Osteoblast (primary cell): Measurements from ENCODE around the gene SFMBT2. TPM values are rescaled to one million over a fixed set of nuclear protein-coding genes. Genes with fewer than 3 reads are reported as not detected.

ENCODE experiments used
- DNase-seq: peaks from one replicate; pipeline ENCODE4 v3.0.0; 2011; ENCODE audit warnings: low spot score, mixed read lengths; ENCODE audit not compliant: insufficient read length; ENCODE audit errors: missing footprints
- H2AFZ ChIP-seq: 2 replicates; pipeline ENCODE4 v1.6.0; 2011; ENCODE audit warnings: mild to moderate bottlenecking, low read length
- H3K27ac ChIP-seq: 2 replicates; pipeline ENCODE4 v1.5.1; 2011; ENCODE audit warnings: mild to moderate bottlenecking, low read depth, low read length, moderate library complexity
- H3K27me3 ChIP-seq: 2 replicates; pipeline ENCODE4 v1.6.0; 2012; ENCODE audit warnings: mild to moderate bottlenecking, control low read depth, inconsistent platforms, low read length, moderate library complexity; ENCODE audit not compliant: insufficient read depth
- H3K36me3 ChIP-seq: 2 replicates; pipeline ENCODE4 v1.5.1; 2011; ENCODE audit warnings: mild to moderate bottlenecking, low read length, control low read depth, moderate library complexity; ENCODE audit not compliant: insufficient read depth
- H3K4me1 ChIP-seq: 2 replicates; pipeline ENCODE4 v1.5.1; 2011; ENCODE audit warnings: mild to moderate bottlenecking, low read length, control low read depth, moderate library complexity; ENCODE audit not compliant: insufficient read depth
- H3K4me2 ChIP-seq: 2 replicates; pipeline ENCODE4 v1.6.0; 2011; ENCODE audit warnings: mild to moderate bottlenecking, low read length; ENCODE audit not compliant: insufficient read depth
- H3K4me3 ChIP-seq: fragments of 200-600 bp; sonication (generic); 3 replicates; pipeline ENCODE4 v1.5.1; 2012; ENCODE audit warnings: mild to moderate bottlenecking, low read length, inconsistent platforms; ENCODE audit not compliant: insufficient read depth
- H3K79me2 ChIP-seq: 2 replicates; pipeline ENCODE4 v1.6.0; 2012; ENCODE audit warnings: mild to moderate bottlenecking, low read length, control low read depth, inconsistent platforms; ENCODE audit not compliant: insufficient read depth
- H3K9me3 ChIP-seq: 2 replicates; pipeline ENCODE4 v1.5.1; 2011; ENCODE audit warnings: low read depth, low read length, control low read depth
- H4K20me1 ChIP-seq: 2 replicates; pipeline ENCODE4 v1.6.0; 2012; ENCODE audit warnings: mild to moderate bottlenecking, low read length, control low read depth; ENCODE audit not compliant: insufficient read depth
- CTCF ChIP-seq: IDR thresholded peaks from 2 replicates; pipeline ENCODE4 v1.5.1; 2011; ENCODE audit warnings: mild to moderate bottlenecking, low read depth, low read length, moderate library complexity; ENCODE audit errors: extremely low read depth
- total RNA-seq: library from RNA; depleted of rRNA; stranded (reverse); fragments of >200 nt; gene quantifications from 2 replicates; pipeline ENCODE4 v1.2.3, GENCODE V29; 2012

SFMBT2 gene
- total RNA-seq, 1 donor: under 0.01 TPM

- Histone ChIP-seq H3K27me3 (peaks cover 42% of the 10 kb centered on the region), H3K4me3 (no peak overlapping the region), H3K27ac (no peak overlapping the region), H3K9me3 (no peaks in the 10 kb centered on the region), H3K79me2 (no peaks in the 10 kb centered on the region), H3K4me1 (no peaks in the 10 kb centered on the region), H3K4me2 (peak overlapping the region; percentile 67), H2AFZ (no peak overlapping the region), H3K36me3 (no peaks in the 10 kb centered on the region), H4K20me1 (no peaks in the 10 kb centered on the region)
- peak; percentile 78 for DNase-seq
- no peak for TF ChIP-seq CTCF
Observed at GRCh38 chr10:7409045-7409731, 1.6 kb downstream of the SFMBT2 start.

DNA sequence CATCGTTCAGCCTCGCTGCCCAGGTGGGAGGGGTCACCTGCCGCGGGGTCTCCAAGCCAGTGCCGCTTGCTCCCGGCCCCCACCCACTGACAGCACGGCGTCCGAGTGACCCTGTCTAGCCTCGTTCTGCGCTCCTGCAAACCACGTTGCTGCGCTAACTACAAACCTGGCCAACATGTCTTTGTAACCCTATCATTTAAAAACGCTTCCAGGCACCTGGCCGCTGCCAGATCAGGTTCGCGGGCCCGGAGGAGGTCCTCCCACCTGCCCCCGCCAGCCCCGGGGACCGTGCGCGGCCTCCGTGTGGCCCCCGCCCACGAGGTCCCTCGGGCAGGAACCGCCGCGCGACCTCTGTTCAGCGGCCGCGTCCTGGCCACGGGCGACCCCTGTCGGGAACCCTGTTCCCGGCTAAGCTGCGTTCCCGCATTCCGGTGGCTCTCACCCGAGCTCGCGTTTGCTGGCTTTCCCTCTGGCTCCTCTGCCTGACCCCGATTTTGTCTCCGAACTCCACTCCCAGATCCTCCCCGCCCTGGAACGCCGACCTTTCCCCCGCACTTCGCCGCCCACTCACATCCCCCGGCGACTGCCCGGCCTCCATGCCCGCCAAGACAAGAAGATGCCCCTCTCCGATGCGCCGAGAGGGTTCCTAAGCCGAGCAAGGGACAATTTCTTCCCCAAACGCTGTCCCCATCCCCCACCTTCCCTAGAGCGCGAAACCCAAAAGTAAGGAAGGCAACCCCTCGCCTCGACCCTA lies 2.4 kb downstream of the SFMBT2 start:
- no peak for TF ChIP-seq CTCF
- no peaks in the 10 kb centered on the region for H3K4me1 ChIP-seq
- H4K20me1 ChIP-seq: no peaks in the 10 kb centered on the region
- H3K9me3 ChIP-seq: no peaks in the 10 kb centered on the region
- no peaks in the 10 kb centered on the region for H3K79me2 ChIP-seq
- DNase-seq: peak; percentile 84
- H3K4me3 ChIP-seq: no peak overlapping the region
- peaks cover 38% of the 10 kb centered on the region for H3K27me3 ChIP-seq
- H3K4me2 ChIP-seq: no peak overlapping the region
- no peak overlapping the region for H3K27ac ChIP-seq
- H2AFZ ChIP-seq: no peak overlapping the region
- H3K36me3 ChIP-seq: no peaks in the 10 kb centered on the region

DNA sequence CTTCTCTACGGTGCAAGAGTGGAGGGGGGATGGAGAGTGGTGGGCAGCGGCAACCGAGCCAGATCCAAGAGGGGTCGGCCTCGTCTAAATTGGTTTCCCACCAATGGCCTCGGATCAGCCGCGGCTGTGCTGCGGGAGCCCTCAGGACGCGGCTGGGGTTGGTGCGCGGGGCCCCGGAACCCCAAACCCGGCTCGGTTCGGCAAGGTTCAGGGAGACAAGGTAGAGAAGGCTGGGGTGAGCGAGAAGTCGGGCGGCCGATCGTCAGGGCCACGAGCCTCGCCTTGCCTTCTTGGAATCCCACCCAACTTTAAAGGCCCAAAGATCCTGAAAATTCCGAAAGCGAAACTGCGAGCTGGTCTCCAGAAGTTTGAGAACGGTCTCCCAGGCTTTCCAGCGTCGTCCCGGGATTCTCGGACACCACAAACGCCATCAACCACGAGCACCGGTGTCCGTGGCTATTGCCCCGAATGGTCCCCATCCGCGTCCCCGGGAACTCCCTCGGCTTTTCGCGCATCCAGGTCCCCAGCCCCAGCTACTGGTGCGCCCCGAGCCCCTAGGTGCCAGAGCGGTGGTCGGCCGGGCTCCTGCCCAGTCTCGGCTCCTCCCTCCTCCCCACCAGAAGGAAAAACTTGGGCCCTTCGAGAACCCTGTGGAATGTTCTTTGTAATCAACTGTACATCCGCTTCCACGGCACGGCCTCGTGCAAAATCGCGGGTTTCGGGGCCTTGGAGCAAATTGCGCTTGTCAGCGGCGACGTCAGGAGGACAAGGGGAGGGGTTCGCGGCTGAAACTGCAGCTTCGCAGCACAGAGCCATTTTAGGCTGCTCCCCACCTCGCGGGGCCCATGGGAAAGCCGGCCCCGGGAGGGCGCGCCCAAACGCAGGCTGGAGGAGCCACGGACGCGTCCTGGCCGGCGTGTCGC lies 3.2 kb downstream of the SFMBT2 start:
- peaks cover 35% of the 10 kb centered on the region for H3K27me3 ChIP-seq
- no peak overlapping the region for H3K4me2 ChIP-seq
- no peak overlapping the region for H3K4me3 ChIP-seq
- no peak for TF ChIP-seq CTCF
- H3K4me1 ChIP-seq: no peaks in the 10 kb centered on the region
- no peaks in the 10 kb centered on the region for H3K36me3 ChIP-seq
- no peaks in the 10 kb centered on the region for H3K79me2 ChIP-seq
- no peak for DNase-seq
- H4K20me1 ChIP-seq: no peaks in the 10 kb centered on the region
- H2AFZ ChIP-seq: no peak overlapping the region
- H3K27ac ChIP-seq: no peak overlapping the region
- H3K9me3 ChIP-seq: no peaks in the 10 kb centered on the region
